Smooth muscle cell (in vitro differentiated cells): Measurements from ENCODE around the gene CAPSL. TPM values are rescaled to one million over a fixed set of nuclear protein-coding genes. Genes with fewer than 3 reads are reported as not detected.
A peak's percentile ranks its signal among the peaks of the same experiment; 100 is the strongest.

Source experiments
- DNase-seq: peaks from one replicate; lab custom pipeline; 2025; ENCODE audit not compliant: unreplicated experiment; lab: John Stamatoyannopoulos, UW
- H2AFZ ChIP-seq: fragments of 200-600 bp; sonication (generic); 2 replicates; pipeline ENCODE4 v1.6.0; 2016; ENCODE audit warnings: antibody characterized with exemption, low read depth, mild to moderate bottlenecking
- H3F3A ChIP-seq: fragments of 200-600 bp; sonication (generic); 2 replicates; pipeline ENCODE4 v1.6.0; 2017; ENCODE audit warnings: antibody characterized with exemption, low read depth
- H3K27ac ChIP-seq: fragments of 200-600 bp; sonication (generic); 2 replicates; pipeline ENCODE4 v1.5.1; 2016; ENCODE audit warnings: low read depth, mild to moderate bottlenecking
- H3K27me3 ChIP-seq: fragments of 200-600 bp; sonication (generic); 2 replicates; pipeline ENCODE4 v1.6.1; 2016; ENCODE audit warnings: low read depth, mild to moderate bottlenecking
- H3K36me3 ChIP-seq: fragments of 200-600 bp; sonication (generic); 2 replicates; pipeline ENCODE4 v1.5.1; 2016; ENCODE audit warnings: low read depth
- H3K4me1 ChIP-seq: fragments of 200-600 bp; sonication (generic); 2 replicates; pipeline ENCODE4 v1.5.1; 2016; ENCODE audit warnings: low read depth
- H3K4me2 ChIP-seq: fragments of 200-600 bp; sonication (generic); 2 replicates; pipeline ENCODE4 v1.6.0; 2016; ENCODE audit warnings: mild to moderate bottlenecking
- H3K4me3 ChIP-seq: fragments of 200-600 bp; sonication (generic); 2 replicates; pipeline ENCODE4 v1.5.1; 2016; ENCODE audit warnings: mild to moderate bottlenecking
- H3K79me2 ChIP-seq: fragments of 200-600 bp; sonication (generic); 2 replicates; pipeline ENCODE4 v1.6.0; 2016; ENCODE audit warnings: low read depth, mild to moderate bottlenecking
- H3K9ac ChIP-seq: fragments of 200-600 bp; sonication (generic); 2 replicates; pipeline ENCODE4 v1.6.0; 2016; ENCODE audit warnings: low read depth
- H3K9me3 ChIP-seq: fragments of 200-600 bp; sonication (generic); replicated peaks from 2 replicates; pipeline ENCODE4 v1.5.1; 2016; ENCODE audit warnings: low read depth
- H4K20me1 ChIP-seq: fragments of 200-600 bp; sonication (generic); 2 replicates; pipeline ENCODE4 v1.6.0; 2016; ENCODE audit warnings: low read depth
- CTCF ChIP-seq: fragments of 200-600 bp; sonication (generic); IDR thresholded peaks from 2 replicates; pipeline ENCODE4 v1.5.1; 2017; ENCODE audit warnings: borderline replicate concordance, mild to moderate bottlenecking, antibody characterized with exemption; ENCODE audit not compliant: insufficient read depth, poor library complexity, severe bottlenecking
- WGBS: methylation state at CpG from one replicate; pipeline ENCODE4 v1.1.7; 2016; ENCODE audit warnings: low lambda C conversion rate; 5-methylcytosine and 5-hydroxymethylcytosine counted together
- polyA plus RNA-seq: library from polyadenylated mRNA; unstranded; fragments of >200 nt; fragmentation: Nextera tagmentation; extraction: Ambion mirVana; gene quantifications from 2 replicates; pipeline ENCODE4 v1.2.1, GENCODE V29; 2016
- total RNA-seq: library from RNA; depleted of rRNA; stranded (reverse); fragments of >200 nt; gene quantifications from 2 replicates; pipeline ENCODE4 v1.2.3, GENCODE V29; 2014

The CAPSL gene
- total and polyA plus RNA-seq, 2 experiments from 2014 or later, result 0.13 TPM; not detected in 1

- Histone ChIP-seq H3K36me3 (no peaks in the 10 kb centered on the region), H4K20me1 (no peaks in the 10 kb centered on the region), H3K4me2 (no peak overlapping the region), H3K9me3 (no peaks in the 10 kb centered on the region), H3K27me3 (no peaks in the 10 kb centered on the region), H2AFZ (peak overlapping the region; percentile 24), H3K27ac (no peak overlapping the region), H3K4me3 (no peak overlapping the region), H3K9ac (no peak overlapping the region), H3K4me1 (no peaks in the 10 kb centered on the region), H3K79me2 (no peaks in the 10 kb centered on the region), H3F3A (no peaks in the 10 kb centered on the region)
- 48% methylated on average over 5 of the region's 5 CpGs for WGBS
- no peak for DNase-seq
- no peak for TF ChIP-seq CTCF
Observed at GRCh38 chr5:35869685-35870277, 68.6 kb downstream of the CAPSL start.

GRCh38 chr5:35867998-35868397 lies 70.4 kb downstream of the CAPSL start:
- Histone ChIP-seq H4K20me1 (no peaks in the 10 kb centered on the region), H3K4me1 (no peaks in the 10 kb centered on the region), H3K36me3 (peaks cover 6% of the 10 kb centered on the region), H3K4me2 (no peak overlapping the region), H3K9ac (no peak overlapping the region), H2AFZ (no peak overlapping the region), H3K27me3 (no peaks in the 10 kb centered on the region), H3K9me3 (no peaks in the 10 kb centered on the region), H3K4me3 (no peak overlapping the region), H3K27ac (no peak overlapping the region), H3K79me2 (no peaks in the 10 kb centered on the region), H3F3A (no peaks in the 10 kb centered on the region)
- over 99% methylated on average over 4 of the region's 4 CpGs for WGBS
- TF ChIP-seq CTCF, result no peak
- DNase-seq, result no peak

- peaks cover 6% of the 10 kb centered on the region for H3K36me3 ChIP-seq
- no peak overlapping the region for H3K9ac ChIP-seq
- peaks cover 19% of the 10 kb centered on the region for H3K4me1 ChIP-seq
- peaks cover 16% of the 10 kb centered on the region for H3F3A ChIP-seq
- H4K20me1 ChIP-seq, result no peaks in the 10 kb centered on the region
- H3K4me3 ChIP-seq, result no peak overlapping the region
- H3K27me3 ChIP-seq, result no peaks in the 10 kb centered on the region
- no peak overlapping the region for H2AFZ ChIP-seq
- TF ChIP-seq CTCF, result no peak
- H3K79me2 ChIP-seq, result no peaks in the 10 kb centered on the region
- H3K4me2 ChIP-seq, result no peak overlapping the region
- WGBS, result 78% methylated on average over 3 of the region's 3 CpGs
- no peak for DNase-seq
- H3K9me3 ChIP-seq, result no peaks in the 10 kb centered on the region
- H3K27ac ChIP-seq, result no peak overlapping the region
Observed at GRCh38 chr5:35863159-35863558, 75.3 kb downstream of the CAPSL start.

GRCh38 chr5:35862126-35862525 lies 76.3 kb downstream of the CAPSL start:
- Histone ChIP-seq H3K4me1 (peaks cover 27% of the 10 kb centered on the region), H3K4me2 (no peak overlapping the region), H3K9ac (no peak overlapping the region), H3K27ac (peak overlapping the region; percentile 88), H2AFZ (no peak overlapping the region), H3K27me3 (no peaks in the 10 kb centered on the region), H3K36me3 (peaks cover 6% of the 10 kb centered on the region), H3K79me2 (no peaks in the 10 kb centered on the region), H3F3A (peaks cover 16% of the 10 kb centered on the region), H4K20me1 (no peaks in the 10 kb centered on the region), H3K9me3 (no peaks in the 10 kb centered on the region), H3K4me3 (no peak overlapping the region)
- DNase-seq, result no peak
- no peak for TF ChIP-seq CTCF
- 71% methylated on average over 2 of the region's 2 CpGs for WGBS
